CD8-positive, alpha-beta memory T cell (primary cell): Measurements from ENCODE around the gene CCDC158. TPM values are rescaled to one million over a fixed set of nuclear protein-coding genes. Genes with fewer than 3 reads are reported as not detected.

Source experiments
- CTCF ChIA-PET: fragments of 350-600 bp; sonication (Branson Sonifier 250); formaldehyde crosslinking; loops from one replicate; lab custom pipeline; 2021; ENCODE audit warnings: antibody characterized with exemption; lab: Charles Lee
- POLR2A ChIA-PET: fragments of 350-600 bp; sonication (Branson Sonifier 250); formaldehyde crosslinking; loops from one replicate; lab custom pipeline; 2021; ENCODE audit warnings: antibody characterized with exemption; lab: Charles Lee
- DNase-seq, 5 donors: peaks; one replicate each; pipeline versions ENCODE4 v3.0.0 to v3.0.0-alpha.2; 2020 to 2022; ENCODE audit warnings: mixed read lengths in 1 of 5
- H3K27ac ChIP-seq: one replicate; pipeline ENCODE4 v1.7.0; 2013; ENCODE audit warnings: low read depth, mild to moderate bottlenecking, low read length, moderate library complexity
- H3K27me3 ChIP-seq: 2 replicates; pipeline ENCODE4 v1.7.0; 2013; ENCODE audit warnings: low read length, mild to moderate bottlenecking; ENCODE audit not compliant: insufficient read depth, poor library complexity, severe bottlenecking
- H3K36me3 ChIP-seq: 2 replicates; pipeline ENCODE4 v1.7.0; 2013; ENCODE audit warnings: mild to moderate bottlenecking, low read length, moderate library complexity; ENCODE audit not compliant: insufficient read depth
- H3K4me1 ChIP-seq: 2 replicates; pipeline ENCODE4 v1.7.0; 2013; ENCODE audit warnings: mild to moderate bottlenecking, low read length, moderate library complexity; ENCODE audit not compliant: insufficient read depth
- H3K4me3 ChIP-seq: 2 replicates; pipeline ENCODE4 v1.7.0; 2013; ENCODE audit warnings: mild to moderate bottlenecking, low read length
- H3K9me3 ChIP-seq: 2 replicates; pipeline ENCODE4 v1.7.0; 2013; ENCODE audit warnings: mild to moderate bottlenecking, low read length
- H3K27ac Mint-ChIP-seq, 8 donors: one replicate each; pipeline ENCODE4 v1.8.0; 2020 to 2021; ENCODE audit warnings: mixed read lengths in 8 of 8, mild to moderate bottlenecking in 6 of 8, inconsistent platforms in 3 of 8, moderate library complexity in 3 of 8
- H3K27me3 Mint-ChIP-seq, 2 donors: one replicate each; pipeline ENCODE4 v1.8.0; 2020 to 2021; ENCODE audit warnings: mixed read lengths in 2 of 2, mild to moderate bottlenecking in 1 of 2, moderate library complexity in 1 of 2
- H3K36me3 Mint-ChIP-seq, 3 donors: one replicate each; pipeline ENCODE4 v1.8.0; 2020 to 2021; ENCODE audit warnings: mixed read lengths in 3 of 3, inconsistent platforms in 1 of 3, mild to moderate bottlenecking in 1 of 3
- H3K4me1 Mint-ChIP-seq, 3 donors: one replicate each; pipeline ENCODE4 v1.8.0; 2020 to 2021; ENCODE audit warnings: mixed read lengths in 3 of 3, inconsistent platforms in 1 of 3, mild to moderate bottlenecking in 1 of 3
- H3K4me3 Mint-ChIP-seq, 7 donors: one replicate each; pipeline ENCODE4 v1.8.0; 2020 to 2021; ENCODE audit warnings: mixed read lengths in 7 of 7, mild to moderate bottlenecking in 6 of 7, moderate library complexity in 4 of 7, inconsistent platforms in 2 of 7
- H3K9me3 Mint-ChIP-seq, 5 donors: one replicate each; pipeline ENCODE4 v1.8.0; 2020 to 2022; ENCODE audit warnings: mixed read lengths in 5 of 5, mild to moderate bottlenecking in 3 of 5, moderate library complexity in 2 of 5, inconsistent platforms in 1 of 5
- polyA plus RNA-seq: library from polyadenylated mRNA; unstranded; fragments of 300-500 nt; fragmentation: Illumina TruSeq; gene quantifications from one replicate; pipeline ENCODE4 v1.2.3, GENCODE V29; 2021
- total RNA-seq, 2 experiments: library from RNA; stranded (reverse); gene quantifications; one replicate each; pipeline ENCODE4 v1.2.3, GENCODE V29; 2021

The CCDC158 gene
- total and polyA plus RNA-seq, 3 experiments from 2014 or later: not detected

DNA sequence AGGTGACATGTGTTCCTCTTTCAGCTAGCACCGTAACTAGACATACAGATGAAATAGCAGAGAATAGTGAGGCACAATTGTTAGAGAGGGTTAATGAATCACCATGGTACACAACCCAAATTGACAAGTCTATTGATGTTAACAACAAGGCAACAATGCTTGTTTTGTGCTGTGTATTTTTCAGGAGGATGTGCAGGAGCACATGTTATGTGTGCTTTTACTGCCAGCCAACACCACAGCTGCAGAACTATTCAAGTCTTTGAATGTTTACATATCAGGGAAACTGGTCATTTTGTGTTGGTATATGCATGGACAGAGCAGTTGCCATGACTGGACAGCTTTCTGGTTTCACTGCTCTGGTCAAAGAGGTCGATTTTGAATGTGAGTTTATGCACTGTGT is 81.6 kb downstream of the CCDC158 start:
- no peak overlapping the region for H3K27ac ChIP-seq
- H3K4me3 Mint-ChIP-seq: no peak overlapping the region
- DNase-seq: no peak

DNA sequence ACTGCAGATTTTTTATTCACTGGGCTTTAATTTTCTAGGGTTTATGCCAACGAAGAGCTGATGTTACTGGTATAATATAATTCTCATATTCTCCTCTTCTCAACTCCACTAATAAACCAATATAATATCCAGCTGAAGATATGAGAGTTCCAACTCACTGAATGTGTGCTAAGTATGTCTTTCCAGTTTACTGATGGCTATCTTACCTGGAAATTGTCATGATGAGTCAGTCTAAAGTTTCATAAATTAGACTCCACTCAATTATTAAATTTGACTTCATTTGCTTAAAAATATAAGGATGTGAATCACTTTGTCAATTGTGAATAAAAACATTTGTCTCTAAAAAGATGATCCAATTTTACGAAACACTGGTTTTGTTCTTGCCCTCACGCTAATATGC is 86.1 kb downstream of the CCDC158 start:
- POLR2A ChIA-PET: no interaction called here
- Histone ChIP-seq H3K36me3 (no peaks in the 10 kb centered on the region), H3K4me1 (no peaks in the 10 kb centered on the region), H3K9me3 (no peaks in the 10 kb centered on the region), H3K4me3 (no peak overlapping the region), H3K27ac (no peak overlapping the region), H3K27me3 (no peaks in the 10 kb centered on the region)
- H3K27me3 Mint-ChIP-seq: peaks cover 3 to 21% of the 10 kb centered on the region in 2 donors
- CTCF ChIA-PET: no interaction called here
- peaks cover 0 to 2% (median 0%) of the 10 kb centered on the region in 3 donors for H3K4me1 Mint-ChIP-seq
- no peaks in the 10 kb centered on the region for H3K9me3 Mint-ChIP-seq
- peaks cover 0 to 7% (median 0%) of the 10 kb centered on the region in 3 donors for H3K36me3 Mint-ChIP-seq
- DNase-seq: no peak
- H3K27ac Mint-ChIP-seq: no peak overlapping the region
- H3K4me3 Mint-ChIP-seq: no peak overlapping the region

More for the DNA sequence above, 81.6 kb downstream of the CCDC158 start:
- Mint-ChIP-seq H3K27ac (no peak overlapping the region), H3K9me3 (no peaks in the 10 kb centered on the region), H3K4me1 (peaks cover 0 to 4% (median 0%) of the 10 kb centered on the region in 3 donors), H3K27me3 (peaks cover 3 to 24% of the 10 kb centered on the region in 2 donors), H3K36me3 (peaks cover 0 to 8% (median 0%) of the 10 kb centered on the region in 3 donors)
- Histone ChIP-seq H3K4me3 (no peak overlapping the region), H3K36me3 (no peaks in the 10 kb centered on the region), H3K4me1 (no peaks in the 10 kb centered on the region), H3K9me3 (no peaks in the 10 kb centered on the region), H3K27me3 (no peaks in the 10 kb centered on the region)
- CTCF ChIA-PET: no interaction called here
- POLR2A ChIA-PET: no interaction called here

DNA sequence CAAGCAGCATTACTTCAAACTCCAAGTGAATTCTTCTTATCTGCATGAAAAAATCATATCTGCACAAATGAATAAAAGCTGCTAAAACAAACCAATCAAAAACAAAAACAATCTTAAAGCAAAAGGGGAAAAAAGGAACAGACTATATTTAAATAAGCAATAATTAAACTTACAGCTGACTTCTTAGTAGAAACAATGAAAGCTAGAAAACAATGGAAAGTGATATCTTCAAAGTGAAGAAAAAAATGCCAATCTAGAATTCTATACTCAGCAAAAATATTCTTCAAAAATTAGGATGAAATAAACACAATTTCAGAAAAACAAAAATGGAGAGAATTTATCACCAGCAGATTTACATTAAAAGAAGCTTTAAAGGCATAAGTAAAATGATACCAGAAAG is 94.4 kb downstream of the CCDC158 start:
- Histone ChIP-seq H3K4me3 (no peak overlapping the region), H3K4me1 (no peaks in the 10 kb centered on the region), H3K27me3 (no peaks in the 10 kb centered on the region), H3K9me3 (peaks cover 10% of the 10 kb centered on the region), H3K27ac (no peak overlapping the region), H3K36me3 (no peaks in the 10 kb centered on the region)
- Mint-ChIP-seq H3K9me3 (peaks cover 15 to 27% (median 24%) of the 10 kb centered on the region in 5 donors), H3K4me3 (no peak overlapping the region), H3K27me3 (peaks cover 0 to 10% of the 10 kb centered on the region in 2 donors), H3K36me3 (peaks cover 0 to 19% (median 0%) of the 10 kb centered on the region in 3 donors), H3K27ac (no peak overlapping the region), H3K4me1 (no peaks in the 10 kb centered on the region)
- DNase-seq: no peak
- ChIA-PET CTCF (no interaction called here), POLR2A (no interaction called here)

DNA sequence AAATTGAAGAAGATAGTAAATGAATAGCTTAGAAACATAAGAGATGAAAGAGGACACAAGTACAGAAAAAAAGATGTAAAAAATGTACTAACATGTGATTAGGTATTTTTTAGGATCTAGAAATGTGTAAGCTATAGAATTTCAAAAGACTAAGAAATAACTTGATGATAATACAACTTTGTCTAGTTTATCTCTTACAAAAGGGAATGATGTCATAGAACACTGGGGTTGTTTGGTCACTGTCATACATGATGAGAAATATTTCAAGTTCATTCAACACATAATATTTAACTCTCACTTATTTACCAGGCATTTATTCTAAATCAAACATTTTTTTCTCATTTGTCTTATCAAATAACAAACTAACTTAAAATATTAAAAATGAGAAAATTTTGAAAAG is 95.9 kb downstream of the CCDC158 start:
- Histone ChIP-seq H3K9me3 (peaks cover 10% of the 10 kb centered on the region), H3K36me3 (no peaks in the 10 kb centered on the region), H3K27ac (no peak overlapping the region), H3K4me1 (no peaks in the 10 kb centered on the region), H3K4me3 (no peak overlapping the region), H3K27me3 (no peaks in the 10 kb centered on the region)
- H3K27me3 Mint-ChIP-seq: peaks cover 0 to 10% of the 10 kb centered on the region in 2 donors
- H3K4me1 Mint-ChIP-seq: no peaks in the 10 kb centered on the region
- no peak overlapping the region for H3K27ac Mint-ChIP-seq
- H3K36me3 Mint-ChIP-seq: peaks cover 0 to 22% (median 1%) of the 10 kb centered on the region in 3 donors
- H3K4me3 Mint-ChIP-seq: no peak overlapping the region
- POLR2A ChIA-PET: no interaction called here
- CTCF ChIA-PET: no interaction called here
- peaks cover 15 to 28% (median 26%) of the 10 kb centered on the region in 5 donors for H3K9me3 Mint-ChIP-seq
- DNase-seq: no peak

DNA sequence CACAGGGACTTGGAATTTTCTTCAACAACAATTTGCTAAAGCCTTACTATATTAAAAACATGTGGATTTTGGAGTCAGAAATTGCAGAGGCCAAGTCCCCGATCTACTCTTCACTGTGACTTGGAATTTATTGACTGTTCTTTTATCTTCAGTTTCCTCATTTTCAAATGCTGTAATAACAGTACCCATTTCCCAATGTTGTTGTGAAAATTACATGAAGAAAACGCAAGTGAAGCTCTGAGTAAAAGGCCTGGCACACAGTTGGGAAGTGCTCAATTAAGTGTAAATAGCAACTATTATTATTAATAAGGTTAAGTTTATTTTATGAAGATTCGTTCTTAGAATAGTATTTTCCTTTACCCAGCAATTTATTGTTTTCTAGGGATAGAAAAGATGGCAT is 98.7 kb downstream of the CCDC158 start:
- H3K9me3 Mint-ChIP-seq: peaks cover 19 to 34% (median 25%) of the 10 kb centered on the region in 5 donors
- H3K4me3 Mint-ChIP-seq: no peak overlapping the region

DNA sequence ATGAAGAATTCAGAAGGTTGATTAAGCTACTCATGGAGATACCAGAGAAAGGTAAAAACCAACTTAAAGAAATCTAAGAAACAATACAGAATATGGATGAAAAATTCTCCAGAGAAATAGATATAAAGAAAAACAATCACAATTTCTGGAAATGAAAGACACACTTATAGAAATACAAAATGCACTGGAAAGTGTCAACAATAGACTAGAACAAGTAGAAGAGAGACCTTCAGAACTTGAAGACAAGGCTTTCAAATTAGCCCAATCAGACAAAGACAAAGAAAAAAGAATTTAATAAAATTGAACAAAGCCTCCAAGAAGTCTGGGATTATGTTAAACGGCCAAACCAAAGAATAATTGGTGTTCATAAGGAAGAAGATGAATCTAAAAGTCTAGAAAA is 104.8 kb downstream of the CCDC158 start:
- no peak overlapping the region for H3K27ac Mint-ChIP-seq
- Histone ChIP-seq H3K4me3 (no peak overlapping the region), H3K4me1 (no peaks in the 10 kb centered on the region), H3K27ac (no peak overlapping the region), H3K36me3 (no peaks in the 10 kb centered on the region), H3K9me3 (no peaks in the 10 kb centered on the region), H3K27me3 (no peaks in the 10 kb centered on the region)
- peaks cover 4 to 42% of the 10 kb centered on the region in 2 donors for H3K27me3 Mint-ChIP-seq
- ChIA-PET CTCF (no interaction called here), POLR2A (no interaction called here)
- H3K36me3 Mint-ChIP-seq: peaks cover 1 to 39% (median 3%) of the 10 kb centered on the region in 3 donors
- H3K9me3 Mint-ChIP-seq: peaks cover 19 to 35% (median 24%) of the 10 kb centered on the region in 5 donors
- no peak overlapping the region for H3K4me3 Mint-ChIP-seq
- no peak for DNase-seq
- no peaks in the 10 kb centered on the region for H3K4me1 Mint-ChIP-seq

More for the DNA sequence above, 98.7 kb downstream of the CCDC158 start:
- DNase-seq: no peak
- POLR2A ChIA-PET: no interaction called here
- no peaks in the 10 kb centered on the region for H3K36me3 ChIP-seq
- CTCF ChIA-PET: no interaction called here
- peaks cover 0 to 27% (median 1%) of the 10 kb centered on the region in 3 donors for H3K36me3 Mint-ChIP-seq
- peaks cover 5 to 14% of the 10 kb centered on the region in 2 donors for H3K27me3 Mint-ChIP-seq
- no peaks in the 10 kb centered on the region for H3K27me3 ChIP-seq
- peaks cover 10% of the 10 kb centered on the region for H3K9me3 ChIP-seq
- no peak overlapping the region for H3K27ac ChIP-seq
- no peaks in the 10 kb centered on the region for H3K4me1 ChIP-seq
- H3K27ac Mint-ChIP-seq: no peak overlapping the region
- no peak overlapping the region for H3K4me3 ChIP-seq
- H3K4me1 Mint-ChIP-seq: no peaks in the 10 kb centered on the region

DNA sequence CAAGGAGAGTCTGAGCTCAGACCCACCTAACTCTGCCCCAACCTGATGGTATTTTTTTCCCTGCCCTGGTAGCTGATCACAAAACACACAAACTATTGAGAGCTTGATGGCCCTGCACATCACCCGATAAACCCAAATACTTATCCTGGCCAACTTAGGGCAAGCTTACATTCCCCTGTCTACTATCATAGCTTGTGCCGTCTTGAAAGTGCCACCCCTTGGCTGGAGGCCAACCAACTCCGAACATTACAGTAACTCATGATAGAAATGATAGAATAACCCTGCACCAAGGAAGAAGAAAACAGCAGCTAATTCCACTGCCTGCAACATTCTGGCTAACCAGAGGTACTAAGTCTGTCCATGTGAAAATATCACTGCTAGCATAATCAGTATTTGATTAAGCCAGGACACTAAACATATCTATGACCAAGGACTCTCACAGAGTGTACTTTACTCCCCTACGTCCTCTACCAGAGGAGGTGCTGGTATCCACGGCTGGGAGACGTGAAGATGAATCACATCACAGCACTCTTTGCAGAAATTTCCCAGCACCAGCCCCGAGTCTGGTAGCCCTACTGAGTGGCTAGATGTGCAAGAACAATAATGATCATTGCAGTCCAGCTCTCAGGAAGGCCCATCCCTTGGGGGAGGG is 105.5 kb downstream of the CCDC158 start:
- no peak overlapping the region for H3K4me3 Mint-ChIP-seq
- H3K9me3 ChIP-seq: no peaks in the 10 kb centered on the region
- peaks cover 19 to 35% (median 24%) of the 10 kb centered on the region in 5 donors for H3K9me3 Mint-ChIP-seq
- no peaks in the 10 kb centered on the region for H3K36me3 ChIP-seq
- no peak overlapping the region for H3K4me3 ChIP-seq
- no peaks in the 10 kb centered on the region for H3K27me3 ChIP-seq
- H3K4me1 ChIP-seq: no peaks in the 10 kb centered on the region
- CTCF ChIA-PET: interaction anchor here (1.7 kb wide), 1 partner anchor 9 kb away, joined by 5 read pairs; the partner anchor contains the start of gene STBD1
- POLR2A ChIA-PET: no interaction called here
- H3K27me3 Mint-ChIP-seq: peaks cover 4 to 42% of the 10 kb centered on the region in 2 donors
- H3K36me3 Mint-ChIP-seq: peaks cover 1 to 39% (median 2%) of the 10 kb centered on the region in 3 donors
- H3K27ac ChIP-seq: no peak overlapping the region
- H3K4me1 Mint-ChIP-seq: no peaks in the 10 kb centered on the region
- DNase-seq: no peak
- no peak overlapping the region for H3K27ac Mint-ChIP-seq

DNA sequence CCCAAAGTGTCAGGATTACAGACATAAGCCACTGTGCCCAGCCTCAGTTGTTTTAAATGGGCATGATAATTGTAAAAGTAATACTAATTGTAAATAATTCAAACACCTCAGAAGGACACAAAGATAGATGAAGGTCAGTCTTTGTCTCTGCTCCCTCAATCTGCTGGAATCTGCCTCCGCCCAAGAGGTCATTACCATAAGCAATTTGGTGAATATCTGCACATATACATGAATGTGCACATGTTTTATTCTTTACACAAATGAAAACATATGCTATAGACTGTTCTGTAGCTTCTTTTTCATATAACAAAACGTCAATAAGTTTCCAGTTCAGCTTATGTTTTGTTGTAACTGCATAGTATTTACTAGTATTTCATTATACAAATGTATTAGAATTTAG is 107.4 kb downstream of the CCDC158 start:
- ChIA-PET CTCF (interaction anchor here (1.0 kb wide), 1 partner anchor 133 kb away, joined by 3 read pairs; no protein-coding TSS in a partner anchor), POLR2A (no interaction called here)
- Histone ChIP-seq H3K27me3 (no peaks in the 10 kb centered on the region), H3K9me3 (no peaks in the 10 kb centered on the region), H3K36me3 (no peaks in the 10 kb centered on the region), H3K27ac (no peak overlapping the region), H3K4me3 (no peak overlapping the region), H3K4me1 (no peaks in the 10 kb centered on the region)
- H3K36me3 Mint-ChIP-seq: peaks cover 1 to 32% (median 9%) of the 10 kb centered on the region in 3 donors
- H3K27me3 Mint-ChIP-seq: peaks cover 4 to 42% of the 10 kb centered on the region in 2 donors
- H3K4me3 Mint-ChIP-seq: no peak overlapping the region
- H3K9me3 Mint-ChIP-seq: peaks cover 19 to 30% (median 21%) of the 10 kb centered on the region in 5 donors
- H3K27ac Mint-ChIP-seq: no peak overlapping the region
- H3K4me1 Mint-ChIP-seq: peaks cover 0 to 2% (median 0%) of the 10 kb centered on the region in 3 donors
- DNase-seq: no peak
